Adrenal gland (tissue), 5 donors: ENCODE data around the gene EZH1.

Experiments
- POLR2A ChIP-seq, 2 donors: fragments of 450-650 bp; IDR thresholded peaks; one replicate each; pipeline ENCODE4 v1.6.1; 2017; ENCODE audit warnings: antibody characterized with exemption in 2 of 2, mild to moderate bottlenecking in 2 of 2, moderate library complexity in 1 of 2
- TF ChIP-seq, protein P1 (sequence below), 6 experiments: fragments of 450-650 bp in 4 of 6; fragments of 200-600 bp in 2 of 6; sonication (generic) in 1 of 6; IDR thresholded peaks; 1 replicate in 5 of 6; 2 replicates in 1 of 6; pipeline versions ENCODE4 v1.5.1 to v1.8.0; 2016 to 2021; ENCODE audit warnings: antibody characterized with exemption in 6 of 6, mild to moderate bottlenecking in 2 of 6, moderate library complexity in 1 of 6
- donor health status: DM: no; HTN: no; CAD: no.

GRCh38 chr17:42706732-42707131 lies 38.1 kb downstream of the EZH1 start:
- TF ChIP-seq, protein P1, sequence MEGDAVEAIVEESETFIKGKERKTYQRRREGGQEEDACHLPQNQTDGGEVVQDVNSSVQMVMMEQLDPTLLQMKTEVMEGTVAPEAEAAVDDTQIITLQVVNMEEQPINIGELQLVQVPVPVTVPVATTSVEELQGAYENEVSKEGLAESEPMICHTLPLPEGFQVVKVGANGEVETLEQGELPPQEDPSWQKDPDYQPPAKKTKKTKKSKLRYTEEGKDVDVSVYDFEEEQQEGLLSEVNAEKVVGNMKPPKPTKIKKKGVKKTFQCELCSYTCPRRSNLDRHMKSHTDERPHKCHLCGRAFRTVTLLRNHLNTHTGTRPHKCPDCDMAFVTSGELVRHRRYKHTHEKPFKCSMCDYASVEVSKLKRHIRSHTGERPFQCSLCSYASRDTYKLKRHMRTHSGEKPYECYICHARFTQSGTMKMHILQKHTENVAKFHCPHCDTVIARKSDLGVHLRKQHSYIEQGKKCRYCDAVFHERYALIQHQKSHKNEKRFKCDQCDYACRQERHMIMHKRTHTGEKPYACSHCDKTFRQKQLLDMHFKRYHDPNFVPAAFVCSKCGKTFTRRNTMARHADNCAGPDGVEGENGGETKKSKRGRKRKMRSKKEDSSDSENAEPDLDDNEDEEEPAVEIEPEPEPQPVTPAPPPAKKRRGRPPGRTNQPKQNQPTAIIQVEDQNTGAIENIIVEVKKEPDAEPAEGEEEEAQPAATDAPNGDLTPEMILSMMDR (IDR thresholded peaks at IDR 0.05), result no peak
- TF ChIP-seq POLR2A (IDR thresholded peaks at IDR 0.05), result no peak
